Measurements from ENCODE around the gene MGLL.
"Not testable (repeated sequence)": the region's sequence is repeated elsewhere in the genome, so short reads cannot be mapped to it uniquely, and the experiment has no call there.

MGLL gene

GRCh38 chr3:127719369-127719768 is 102.9 kb downstream of the MGLL start:
- no peak for FAIRE-seq

DNA sequence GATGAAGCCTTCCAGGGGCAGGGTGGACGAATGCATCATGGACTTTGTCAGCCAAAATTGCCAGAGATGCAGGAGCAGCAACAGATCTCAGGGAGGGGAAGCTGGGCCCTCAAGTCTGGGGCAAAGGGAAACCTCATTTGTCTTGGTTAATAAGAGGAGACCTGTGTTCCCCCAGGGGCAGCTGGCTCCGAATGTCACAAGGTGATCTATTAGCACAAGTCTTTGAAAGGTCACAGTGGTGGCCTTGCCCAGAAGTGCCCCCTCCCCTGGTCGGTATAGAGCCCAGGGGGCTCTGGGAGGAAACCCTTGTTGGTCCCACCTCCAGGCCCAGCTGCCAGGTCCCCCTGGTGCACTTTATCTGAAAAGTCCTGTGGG is 103.4 kb downstream of the MGLL start:
- no peak for FAIRE-seq

DNA sequence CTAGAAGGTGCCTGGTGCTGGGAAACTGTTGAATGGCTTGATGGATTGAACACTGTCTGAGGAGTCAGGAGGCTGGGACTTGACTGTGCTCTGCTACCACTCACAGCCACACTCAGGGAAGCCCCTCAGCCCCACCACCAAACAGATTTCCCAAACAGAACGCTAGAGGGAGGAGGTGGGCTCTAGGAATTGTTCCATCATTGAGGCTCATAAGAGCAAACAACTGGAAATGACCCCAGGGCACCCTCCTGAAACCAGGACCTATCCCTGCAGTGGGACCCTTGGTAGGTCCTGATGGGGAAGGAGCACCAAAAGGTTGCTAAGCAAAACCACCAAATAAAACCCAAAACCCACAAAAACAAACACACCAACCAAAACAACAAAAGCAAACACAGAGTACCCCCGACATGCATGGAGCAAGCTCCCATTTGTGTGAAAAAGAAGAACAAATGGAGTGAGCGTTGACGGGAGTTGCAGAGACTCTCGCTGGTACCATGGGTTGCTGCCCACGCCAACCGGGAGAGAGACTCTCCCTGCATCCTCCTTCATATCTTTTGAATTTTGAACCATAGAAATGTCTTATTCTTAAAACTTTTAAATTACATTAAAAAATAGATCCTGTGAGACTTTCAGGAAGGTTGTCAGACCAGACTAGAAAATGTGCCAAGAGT is 103.9 kb downstream of the MGLL start:
- no peak for FAIRE-seq

- no peak for FAIRE-seq
Observed at GRCh38 chr3:127717357-127718244, 104.7 kb downstream of the MGLL start.

DNA sequence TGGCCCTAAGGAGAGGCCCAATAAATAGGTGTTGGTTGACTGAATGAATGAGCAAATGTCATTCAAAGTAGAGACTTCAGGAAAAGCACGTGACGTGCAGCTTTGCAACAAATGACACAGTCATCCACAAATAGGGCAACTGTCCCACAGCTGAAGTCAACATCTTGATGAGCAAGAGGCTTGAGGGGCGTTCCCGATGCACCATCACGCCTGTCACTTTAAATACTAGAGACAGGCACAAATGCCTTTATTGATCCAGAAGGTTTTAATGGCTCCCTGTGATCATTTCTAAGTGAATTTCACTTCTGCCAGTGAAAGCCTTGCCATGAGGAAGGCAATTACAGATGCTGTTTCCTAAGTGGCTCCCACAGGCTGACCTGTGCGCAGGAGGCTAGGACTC is 105.9 kb downstream of the MGLL start:
- no peak for FAIRE-seq

- no peak for FAIRE-seq
Observed at GRCh38 chr3:127715532-127715931, 106.8 kb downstream of the MGLL start.

GRCh38 chr3:127714866-127715265 is 107.4 kb downstream of the MGLL start:
- no peak for FAIRE-seq

DNA sequence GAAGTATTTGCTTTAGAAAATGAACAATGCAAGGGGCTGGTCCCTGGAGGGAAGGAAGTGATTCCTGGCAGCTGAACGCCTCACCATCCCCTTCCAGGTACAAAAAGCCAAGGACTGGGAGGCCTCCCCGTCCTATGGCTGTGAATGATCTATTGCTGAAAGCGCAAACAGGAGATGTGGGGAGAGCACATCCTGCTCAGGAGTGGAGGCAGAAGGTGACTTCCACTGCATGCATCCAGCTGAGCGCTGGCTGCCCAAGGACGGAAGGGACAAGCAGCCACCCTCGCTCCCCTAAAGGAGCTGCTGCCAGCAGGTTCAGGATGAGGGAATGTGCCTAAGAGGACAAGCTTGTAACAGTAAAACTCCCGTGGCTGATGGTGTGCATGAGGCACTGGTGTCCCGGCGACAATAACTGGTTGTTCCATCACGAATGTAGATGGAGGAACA is 108.2 kb downstream of the MGLL start:
- FAIRE-seq: no peak

DNA sequence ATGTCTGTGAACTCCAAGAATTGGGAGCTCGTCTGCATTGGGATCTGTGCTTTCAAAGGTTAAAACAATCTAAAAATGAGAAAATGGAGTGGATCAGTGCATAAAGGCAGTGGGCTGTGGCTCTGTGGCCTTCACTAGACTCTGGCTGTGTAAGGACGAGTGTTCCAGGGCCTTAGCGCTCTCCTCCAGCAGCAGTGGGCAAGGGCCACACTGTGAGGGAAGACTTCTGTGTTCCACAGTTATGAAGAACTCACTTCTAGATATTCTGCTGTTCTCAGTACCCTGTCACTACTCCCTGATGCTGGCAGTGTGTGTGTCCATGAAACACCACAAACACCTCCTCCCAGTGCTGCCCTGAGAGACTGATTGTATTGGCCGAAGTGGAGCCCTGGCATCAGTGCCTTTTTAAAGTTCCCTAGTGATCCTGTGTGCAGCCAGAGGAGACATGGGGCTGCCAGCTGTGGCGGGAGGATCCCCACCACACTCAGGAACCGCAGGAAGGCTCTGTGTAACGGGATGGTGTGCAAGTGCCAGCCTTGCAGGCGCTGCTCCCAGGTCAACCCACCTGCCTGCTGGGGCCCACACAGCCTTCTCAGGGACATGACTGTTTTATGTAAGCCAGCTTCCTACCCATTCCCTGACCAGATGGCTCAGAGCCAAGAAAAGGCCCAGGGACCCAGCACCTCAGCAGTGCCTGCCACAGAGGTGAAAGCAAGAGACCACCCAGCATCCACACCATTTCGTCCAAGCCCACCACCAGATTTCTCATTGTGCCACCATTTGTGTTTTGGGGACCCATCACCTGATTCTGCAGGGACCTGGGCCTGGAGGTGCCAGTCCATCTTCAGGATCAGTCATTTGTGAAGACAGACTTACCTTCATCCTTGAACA is 109.2 kb downstream of the MGLL start:
- no peak for FAIRE-seq

DNA sequence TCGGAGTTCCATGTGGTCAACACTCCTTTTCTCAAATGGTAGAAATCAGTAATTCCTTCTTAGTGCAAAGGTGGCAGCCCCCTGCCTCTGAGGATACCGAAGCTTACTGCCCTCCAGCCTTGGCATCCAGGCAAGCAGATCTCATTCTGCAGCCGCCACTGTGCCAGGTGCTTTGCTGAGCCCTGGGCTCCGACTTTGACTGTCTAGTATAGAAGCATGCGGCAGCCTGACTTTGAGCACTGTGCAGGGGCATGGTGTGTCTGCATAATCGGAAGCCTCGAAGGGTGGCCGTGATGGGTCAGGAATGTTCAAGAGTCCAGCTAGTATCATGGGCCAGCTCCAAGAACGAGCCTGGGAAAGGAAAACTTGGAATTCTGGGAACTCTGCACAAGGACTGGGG is 109.9 kb downstream of the MGLL start:
- FAIRE-seq: no peak

DNA sequence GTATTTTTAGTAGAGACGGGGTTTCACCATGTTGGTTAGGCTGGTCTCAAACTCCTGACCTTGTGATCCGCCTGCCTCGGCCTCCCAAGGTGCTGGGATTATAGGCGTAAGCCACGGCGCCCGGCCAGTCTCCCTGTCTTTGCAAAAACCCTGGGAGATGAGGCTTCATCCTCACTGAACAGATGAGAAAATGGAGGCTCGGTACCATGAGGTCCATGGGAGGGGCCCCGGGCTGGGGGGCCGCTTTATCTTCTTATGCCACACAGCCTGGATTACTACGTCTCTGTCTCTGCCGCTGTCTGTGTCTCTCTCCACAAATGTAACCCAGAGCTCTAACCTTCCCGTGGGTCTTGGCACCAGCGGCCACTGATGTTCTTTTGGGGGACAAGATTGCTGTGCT is 110.4 kb downstream of the MGLL start:
- FAIRE-seq: no peak

- FAIRE-seq: no peak
Observed at GRCh38 chr3:127711021-127711695, 111.2 kb downstream of the MGLL start.

- FAIRE-seq: no peak
Observed at GRCh38 chr3:127710155-127710941, 112.0 kb downstream of the MGLL start.

- no peak for FAIRE-seq
Observed at GRCh38 chr3:127709320-127710060, 112.8 kb downstream of the MGLL start.

DNA sequence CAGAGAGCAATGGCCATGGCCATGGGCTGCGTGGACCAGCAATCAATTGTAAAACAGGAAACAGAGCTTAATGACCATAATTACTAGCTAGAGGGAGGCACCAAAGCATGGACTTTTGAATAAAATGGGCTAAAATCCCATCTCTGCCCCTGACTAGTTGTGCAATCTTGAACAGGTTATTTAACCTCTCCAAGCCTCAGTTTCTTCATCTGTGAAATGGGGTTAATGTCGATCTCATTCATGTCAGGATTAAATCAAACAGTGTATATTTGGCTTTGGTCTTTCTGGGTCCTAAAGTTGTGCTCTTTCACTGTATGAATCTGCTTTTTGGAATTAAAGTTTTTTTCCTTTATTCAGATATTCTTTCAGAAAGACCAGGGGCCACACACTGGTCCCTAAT is 113.5 kb downstream of the MGLL start:
- FAIRE-seq: no peak

DNA sequence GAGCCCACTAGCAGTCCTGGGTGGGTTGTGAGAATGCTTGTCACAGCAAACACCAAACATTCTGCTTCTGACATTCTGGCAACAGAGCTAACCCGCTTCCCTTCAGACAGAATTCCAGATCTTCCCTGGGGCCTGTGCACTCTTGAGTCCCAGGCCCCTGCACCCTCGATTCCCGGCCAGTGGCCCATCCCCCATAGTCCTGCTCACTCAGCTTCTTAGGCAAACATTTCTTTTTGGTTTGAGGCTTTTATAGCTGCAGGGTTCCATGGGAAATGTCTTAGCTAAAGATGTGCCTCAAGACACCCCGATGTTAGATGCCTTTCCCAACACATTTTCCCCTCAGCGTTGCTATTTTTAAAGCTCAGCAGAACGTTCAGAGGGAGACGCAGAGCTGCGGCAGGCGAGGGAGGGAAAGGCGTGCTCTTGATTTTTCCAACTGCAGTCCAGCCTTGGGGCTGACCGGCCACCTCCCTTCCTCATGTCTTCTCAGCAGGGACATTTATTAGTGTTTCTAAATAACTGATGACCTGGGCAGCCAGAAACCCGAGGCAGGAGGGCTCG is 114.4 kb downstream of the MGLL start:
- no peak for FAIRE-seq

GRCh38 chr3:127706785-127707351 is 115.4 kb downstream of the MGLL start:
- no peak for FAIRE-seq

DNA sequence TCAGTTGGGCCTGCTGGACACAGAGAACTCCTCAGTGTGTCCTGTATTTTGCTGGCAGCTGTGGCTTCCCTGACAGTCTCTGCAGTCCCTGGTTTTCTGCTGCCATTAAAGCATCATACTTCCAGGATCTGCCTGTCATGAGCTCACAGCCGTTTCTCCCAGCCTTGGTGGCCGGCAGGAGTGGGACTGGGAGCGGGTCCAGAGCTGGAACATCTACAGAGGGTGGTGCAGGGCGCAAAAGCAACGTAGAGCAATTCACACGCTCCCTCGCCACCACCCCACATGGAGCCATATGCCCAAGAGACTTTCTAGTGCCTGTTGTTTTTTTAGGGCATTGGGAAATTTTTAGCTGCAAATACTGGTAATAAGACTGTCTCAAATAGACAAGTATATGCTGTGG is 116.0 kb downstream of the MGLL start:
- no peak for FAIRE-seq

- not testable (repeated sequence) for FAIRE-seq
Observed at GRCh38 chr3:127704840-127705239, 117.5 kb downstream of the MGLL start.

DNA sequence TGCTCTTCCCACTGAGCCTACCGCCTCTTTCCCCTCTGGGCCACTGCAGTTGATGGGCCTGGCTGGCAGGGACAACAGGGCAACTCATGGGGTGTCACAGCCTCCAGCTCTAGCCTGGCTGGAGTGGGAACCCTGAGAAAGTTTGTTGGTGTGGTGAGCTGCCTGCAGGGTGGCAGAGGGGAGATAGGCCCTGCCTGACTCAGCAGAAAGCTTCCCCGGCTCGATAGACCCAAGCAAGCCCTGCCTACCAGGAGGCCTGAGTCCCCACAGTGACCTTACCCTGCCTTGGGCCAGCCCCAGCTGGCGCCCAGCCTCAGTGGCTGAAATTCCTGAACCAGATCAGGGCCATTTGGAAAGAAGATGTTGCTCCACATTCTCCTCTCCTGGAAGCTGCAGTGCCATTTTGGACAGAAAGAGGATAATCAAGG is 120.2 kb downstream of the MGLL start:
- FAIRE-seq: no peak

All from colon (tissue), 2 donors.